Activated CD4-positive, alpha-beta T cell treated with anti-CD3 and anti-CD28 coated beads, Interleukin-10, Interleukin-2, amounts not matched to agents 100 ng/mL and 50 ng/mL, durations not matched to agents 16 hours and 8 hours (primary cell): ENCODE data around the gene SPDYE17.
"Not testable (repeated sequence)": the region's sequence is repeated elsewhere in the genome, so short reads cannot be mapped to it uniquely, and the experiment has no call there.

Source experiments
- DNase-seq: peaks from one replicate; pipeline ENCODE4 v3.0.0-alpha.2; 2020

Gene SPDYE17

GRCh38 chr7:77032261-77032660 lies at the start of gene SPDYE17:
Gene SPDYE17, minus strand, starts transcription at chr7:77032361. Its CDS starts 1,791 bp downstream, at chr7:77030570.
- not testable (repeated sequence) for DNase-seq

- not testable (repeated sequence) for DNase-seq
Measured at GRCh38 chr7:77080236-77080635, 48.1 kb upstream of the SPDYE17 start.

GRCh38 chr7:77079624-77080023 lies 47.5 kb upstream of the SPDYE17 start:
- DNase-seq, result peak; percentile 4

GRCh38 chr7:77079112-77079511 lies 47.0 kb upstream of the SPDYE17 start:
- not testable (repeated sequence) for DNase-seq

- not testable (repeated sequence) for DNase-seq
Measured at GRCh38 chr7:77077060-77077459, 44.9 kb upstream of the SPDYE17 start.

GRCh38 chr7:77074786-77075396 lies 42.7 kb upstream of the SPDYE17 start:
- DNase-seq, result not testable (repeated sequence)

- not testable (repeated sequence) for DNase-seq
Measured at GRCh38 chr7:77071108-77071507, 38.9 kb upstream of the SPDYE17 start.

GRCh38 chr7:77065869-77066268 lies 33.7 kb upstream of the SPDYE17 start:
- not testable (repeated sequence) for DNase-seq

- not testable (repeated sequence) for DNase-seq
Measured at GRCh38 chr7:77063732-77064131, 31.6 kb upstream of the SPDYE17 start.

- DNase-seq, result not testable (repeated sequence)
Measured at GRCh38 chr7:77062557-77062956, 30.4 kb upstream of the SPDYE17 start, which contains the start of gene SPDYE18. Gene SPDYE18, minus strand, starts transcription at chr7:77062558. Its CDS starts 2,046 bp downstream, at chr7:77060512.

- DNase-seq, result not testable (repeated sequence)
Measured at GRCh38 chr7:77026349-77026748, 5.8 kb downstream of the SPDYE17 start.

- DNase-seq, result not testable (repeated sequence)
Measured at GRCh38 chr7:77010074-77010680, 22.0 kb downstream of the SPDYE17 start.

GRCh38 chr7:77008000-77008399 lies 24.2 kb downstream of the SPDYE17 start:
- DNase-seq, result not testable (repeated sequence)

- not testable (repeated sequence) for DNase-seq
Measured at GRCh38 chr7:77006127-77007110, 25.7 kb downstream of the SPDYE17 start.

- DNase-seq, result not testable (repeated sequence)
Measured at GRCh38 chr7:77005461-77006057, 26.6 kb downstream of the SPDYE17 start.

- DNase-seq, result not testable (repeated sequence)
Measured at GRCh38 chr7:77004151-77004550, 28.0 kb downstream of the SPDYE17 start.

- DNase-seq, result not testable (repeated sequence)
Measured at GRCh38 chr7:77003241-77003640, 28.9 kb downstream of the SPDYE17 start.

- DNase-seq, result not testable (repeated sequence)
Measured at GRCh38 chr7:77002678-77003233, 29.4 kb downstream of the SPDYE17 start.

GRCh38 chr7:77002104-77002503 lies 30.1 kb downstream of the SPDYE17 start:
- not testable (repeated sequence) for DNase-seq

GRCh38 chr7:76999474-77000107 lies 32.6 kb downstream of the SPDYE17 start:
- not testable (repeated sequence) for DNase-seq

- not testable (repeated sequence) for DNase-seq
Measured at GRCh38 chr7:76998764-76999450, 33.3 kb downstream of the SPDYE17 start.
